Measurements from ENCODE around the gene ZGLP1. TPM values are rescaled to one million over a fixed set of nuclear protein-coding genes. Genes with fewer than 3 reads are reported as not detected.

The ZGLP1 gene
- total RNA-seq, 1 experiment from 2014 or later: 1.3 TPM

DNA sequence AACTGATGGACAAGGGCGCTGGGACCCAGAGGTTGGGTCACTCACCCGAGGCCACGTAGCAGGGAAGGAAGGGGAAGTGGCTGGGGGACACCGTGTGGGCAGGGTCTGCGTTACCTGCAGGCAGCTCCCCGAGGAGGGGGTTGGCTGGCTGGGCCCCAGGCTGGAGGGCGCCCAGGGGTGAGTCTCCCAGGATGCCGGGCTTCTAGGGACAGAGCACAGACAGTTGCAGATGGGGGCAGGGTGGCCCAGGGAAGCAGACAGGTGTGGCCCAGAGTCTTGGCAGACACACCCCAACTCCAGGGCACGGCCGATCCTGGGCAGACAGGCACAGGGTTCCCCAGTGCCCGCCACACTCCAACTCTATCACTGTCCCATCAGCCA, 11.8 kb upstream of the ZGLP1 start:
- ChIA-PET CTCF (interaction anchor here (0.6 kb wide), 1 partner anchor 68 kb away, joined by 12 read pairs; no protein-coding TSS in a partner anchor), POLR2A (interaction anchor here (0.6 kb wide), 1 partner anchor 10 kb away, joined by 3 read pairs; no protein-coding TSS in a partner anchor)
- no TSS peak for BruUV-seq (replicated peaks)
- Histone ChIP-seq H3K4me1 (ENCODE audit: control insufficient read depth, insufficient read depth, low read length) (peaks cover under 1% of the 10 kb centered on the region; the same call in 1 of the 2 replicates), H3K27me3 (ENCODE audit: control insufficient read depth, insufficient read depth, low read length) (no peaks in the 10 kb centered on the region), H3K36me3 (ENCODE audit: control insufficient read depth, insufficient read depth, low read length) (no peaks in the 10 kb centered on the region; the same call in 1 of the 2 replicates), H3K27ac (ENCODE audit: low read length) (no peak overlapping the region), H3K4me3 (ENCODE audit: low read depth in 2 of 2, low read length in 2 of 2) (no peak overlapping the region), H3K9me3 (ENCODE audit: control insufficient read depth, insufficient read depth, low read depth, low read length) (no peaks in the 10 kb centered on the region)
- no peak for DNase-seq (ENCODE audit: low read depth, low spot score)
- intact Hi-C loops (cut with micrococcal nuclease; ENCODE audit: unreplicated experiment) (no loop called here), in situ Hi-C loops (cut with HindIII; ENCODE audit: low pct_unique_long_range_greater_than_20kb, low sequenced_read_pairs) (no loop called here)
- TF ChIP-seq CTCF (IDR thresholded peaks at IDR 0.05) (no peak), POLR2AphosphoS5 (IDR thresholded peaks at IDR 0.05; ENCODE audit: low read depth, low read length) (no peak), SIN3A (IDR thresholded peaks at IDR 0.05; ENCODE audit: borderline replicate concordance, insufficient read depth, low read depth, low read length) (no peak), REST (IDR thresholded peaks at IDR 0.05; ENCODE audit: insufficient read depth in 1 of 2, low read depth in 2 of 2, low read length in 1 of 2) (no peak), TCF7L2 (IDR thresholded peaks at IDR 0.05; ENCODE audit: low read depth, low read length) (no peak)
- no peak for ATAC-seq

GRCh38 chr19:10320602-10321416, 11.2 kb upstream of the ZGLP1 start:
- no peak overlapping the region for H3K4me3 ChIP-seq (ENCODE audit: low read depth in 2 of 2, low read length in 2 of 2)
- peaks cover 6% of the 10 kb centered on the region for H3K4me1 ChIP-seq (ENCODE audit: control insufficient read depth, insufficient read depth, low read length)
- ChIA-PET CTCF (no interaction called here), POLR2A (interaction anchor here (0.6 kb wide), 1 partner anchor 9 kb away, joined by 3 read pairs; no protein-coding TSS in a partner anchor)
- intact Hi-C loops (cut with micrococcal nuclease; ENCODE audit: unreplicated experiment): no loop called here
- ATAC-seq (no peak), DNase-seq (ENCODE audit: low read depth, low spot score) (no peak)
- TF ChIP-seq TCF7L2 (IDR thresholded peaks at IDR 0.05; ENCODE audit: low read depth, low read length) (no peak), SIN3A (IDR thresholded peaks at IDR 0.05; ENCODE audit: borderline replicate concordance, insufficient read depth, low read depth, low read length) (no peak), CTCF (IDR thresholded peaks at IDR 0.05) (no peak), POLR2AphosphoS5 (IDR thresholded peaks at IDR 0.05; ENCODE audit: low read depth, low read length) (no peak), REST (IDR thresholded peaks at IDR 0.05; ENCODE audit: insufficient read depth in 1 of 2, low read depth in 2 of 2, low read length in 1 of 2) (no peak)
- H3K9me3 ChIP-seq (ENCODE audit: control insufficient read depth, insufficient read depth, low read depth, low read length): no peaks in the 10 kb centered on the region
- no TSS peak for BruUV-seq (replicated peaks)
- H3K36me3 ChIP-seq (ENCODE audit: control insufficient read depth, insufficient read depth, low read length): no peaks in the 10 kb centered on the region; the same call in 1 of the 2 replicates
- in situ Hi-C loops (cut with HindIII; ENCODE audit: low pct_unique_long_range_greater_than_20kb, low sequenced_read_pairs): no loop called here
- no peaks in the 10 kb centered on the region for H3K27me3 ChIP-seq (ENCODE audit: control insufficient read depth, insufficient read depth, low read length)
- no peak overlapping the region for H3K27ac ChIP-seq (ENCODE audit: low read length)

Measured in Panc1 (cell line).